T1000 (cell line): Measurements from ENCODE around the gene PABPN1.
A peak's percentile ranks its signal among the peaks of the same experiment; 100 is the strongest.

Experiments used
- DNase-seq: peaks from one replicate; lab custom pipeline; 2025; ENCODE audit warnings: mixed read lengths; lab: John Stamatoyannopoulos, UW

Gene PABPN1

GRCh38 chr14:23326491-23327332, 5.5 kb downstream of the PABPN1 start:
- no peak for DNase-seq

GRCh38 chr14:23327947-23328744, 6.9 kb downstream of the PABPN1 start:
- peak; percentile 8 for DNase-seq

DNA sequence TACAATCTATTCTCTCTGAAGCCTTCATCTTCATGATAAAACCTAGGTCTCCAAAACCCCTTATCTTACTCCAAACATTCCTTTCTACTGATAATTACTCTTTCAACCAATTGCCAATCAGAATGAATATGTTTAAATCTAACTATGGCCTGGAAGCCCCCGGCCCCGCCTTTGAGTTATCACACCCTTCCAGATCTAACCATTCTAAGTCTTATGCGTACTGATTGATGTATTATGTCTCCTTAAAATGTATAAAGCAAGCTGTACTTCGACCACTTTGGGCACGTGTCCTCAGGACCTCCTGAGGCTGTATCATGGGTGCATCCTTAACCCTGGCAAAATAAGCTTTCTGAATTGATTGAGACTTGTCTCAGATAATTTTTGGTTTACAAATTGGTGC, 14.4 kb downstream of the PABPN1 start:
- DNase-seq = no peak

DNA sequence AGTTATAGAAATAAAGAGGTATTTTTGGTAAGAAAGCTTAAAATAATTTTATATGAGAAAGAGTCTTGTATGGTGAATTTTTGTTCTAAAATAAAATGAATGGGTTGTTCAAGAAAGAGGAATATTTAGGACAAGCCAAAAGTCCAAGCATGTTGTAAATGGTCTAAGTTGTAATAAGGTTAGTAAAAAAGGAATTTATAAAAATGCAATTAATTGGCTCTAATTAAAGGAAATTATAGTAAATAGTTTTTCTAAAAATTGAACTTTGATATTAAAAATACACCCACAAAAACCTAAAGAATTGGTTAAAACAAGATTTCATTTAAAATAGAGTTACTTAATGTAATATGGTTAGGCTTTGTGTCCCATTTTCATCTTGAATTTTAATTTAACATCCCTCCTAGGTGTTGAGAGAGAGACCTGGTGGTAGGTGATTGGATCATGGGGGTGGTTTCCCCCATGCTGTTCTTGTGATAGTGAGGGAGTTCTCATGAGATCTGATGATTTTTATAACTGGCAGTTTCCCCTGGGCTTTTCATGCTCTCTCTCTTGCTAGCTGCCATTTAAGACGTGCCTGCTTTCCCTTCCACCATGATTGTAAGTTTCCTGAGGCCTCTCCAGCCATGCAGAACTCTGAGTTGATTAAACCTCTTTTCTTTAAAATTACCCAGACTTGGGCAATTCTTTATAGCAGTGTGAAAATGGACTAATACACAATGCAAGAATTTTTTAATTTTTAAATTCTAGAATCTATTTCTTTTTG, 18.4 kb downstream of the PABPN1 start:
- DNase-seq = no peak

- no peak for DNase-seq
These were observed 23.2 kb downstream of the PABPN1 start for GRCh38 chr14:23344481-23344880.

DNA sequence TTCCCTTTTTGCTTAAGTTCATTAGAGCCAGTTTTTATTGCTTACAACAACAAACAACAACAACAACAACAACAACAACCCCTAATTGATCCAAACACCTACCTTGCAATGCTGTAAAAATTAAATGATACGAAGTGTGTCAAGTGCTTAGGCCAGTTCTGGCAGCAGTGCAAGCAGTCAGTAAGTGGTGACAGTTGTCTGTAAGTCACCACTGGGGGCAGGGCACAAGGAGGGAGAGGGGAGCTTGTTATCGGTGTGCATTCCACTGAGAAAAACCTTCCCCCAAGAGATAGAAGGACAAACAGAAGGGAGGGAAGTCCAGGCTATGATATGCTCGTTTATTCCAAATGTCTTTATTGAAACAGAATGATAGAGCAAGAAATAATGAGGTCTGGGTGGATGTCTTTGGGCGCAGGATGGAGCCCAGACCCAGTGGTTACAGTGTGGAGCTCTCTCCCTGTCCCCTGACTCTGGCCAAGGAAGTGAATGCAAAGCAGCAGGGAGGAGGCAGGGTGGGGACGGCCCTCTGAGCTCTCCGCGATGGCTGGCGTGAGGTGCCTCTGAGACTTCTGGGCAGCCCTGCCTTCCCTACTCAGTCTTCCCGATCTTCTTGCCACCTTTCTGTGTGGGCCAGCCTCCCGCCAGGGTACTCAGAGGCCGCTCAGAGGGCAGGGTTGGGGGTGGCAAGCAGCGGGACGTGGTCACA, 24.9 kb downstream of the PABPN1 start:
- no peak for DNase-seq

- DNase-seq = no peak
These were observed 25.6 kb downstream of the PABPN1 start for GRCh38 chr14:23346693-23347405.

DNA sequence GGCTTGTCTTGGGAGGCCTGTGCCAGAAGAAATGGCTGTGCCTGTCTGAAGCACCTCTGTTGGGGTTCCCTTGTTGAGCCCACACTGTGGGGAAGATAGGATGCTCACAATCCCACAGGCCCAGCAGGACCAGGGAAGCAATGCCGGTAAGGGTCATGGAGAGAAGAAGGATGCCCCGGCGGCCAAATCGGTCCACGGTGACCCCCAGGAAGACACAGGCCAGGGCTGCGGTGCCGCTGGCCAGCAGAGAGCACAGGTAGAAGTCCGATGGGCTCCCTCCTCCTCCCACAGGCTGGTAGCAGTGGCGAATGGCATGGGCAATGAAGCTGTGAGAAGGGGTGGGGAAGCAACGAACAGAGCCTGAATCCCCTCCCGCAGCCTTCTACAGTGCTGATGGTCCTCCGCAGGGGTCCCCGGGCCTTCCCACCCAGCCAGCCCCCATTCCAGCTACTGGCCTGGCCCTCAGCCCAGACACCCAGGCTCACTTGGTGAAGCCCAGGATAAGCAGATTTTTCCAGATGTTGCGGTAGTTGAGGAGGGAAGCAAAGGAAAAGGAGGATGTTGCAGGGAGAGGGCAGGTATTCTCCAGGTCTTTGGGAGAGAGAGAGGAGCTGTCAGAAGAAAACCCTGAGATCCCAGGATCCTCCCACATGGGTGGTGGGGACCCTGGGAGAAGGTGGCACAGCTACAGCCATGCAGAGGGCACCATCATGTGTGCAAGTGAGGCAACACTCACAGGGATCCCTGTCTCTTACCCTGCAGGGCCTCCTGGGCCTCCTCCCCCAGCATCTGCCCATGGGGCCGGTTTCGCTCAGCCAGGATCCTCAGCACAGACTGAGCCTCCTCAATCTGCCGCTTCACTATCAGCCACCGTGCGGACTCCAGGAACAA, 26.4 kb downstream of the PABPN1 start:
- DNase-seq = no peak

- DNase-seq = no peak
These were observed 27.0 kb downstream of the PABPN1 start for GRCh38 chr14:23348297-23348655.

- no peak for DNase-seq
These were observed 28.0 kb downstream of the PABPN1 start for GRCh38 chr14:23349156-23349845.

GRCh38 chr14:23351681-23352505, 30.6 kb downstream of the PABPN1 start:
- no peak for DNase-seq

- DNase-seq = peak; percentile 68
These were observed 31.5 kb downstream of the PABPN1 start, which contains the start of gene SLC22A17 for GRCh38 chr14:23352506-23353432. Gene SLC22A17 (minus strand): TSS chr14:23352887.

GRCh38 chr14:23353433-23353780, 32.1 kb downstream of the PABPN1 start:
- no peak for DNase-seq

DNA sequence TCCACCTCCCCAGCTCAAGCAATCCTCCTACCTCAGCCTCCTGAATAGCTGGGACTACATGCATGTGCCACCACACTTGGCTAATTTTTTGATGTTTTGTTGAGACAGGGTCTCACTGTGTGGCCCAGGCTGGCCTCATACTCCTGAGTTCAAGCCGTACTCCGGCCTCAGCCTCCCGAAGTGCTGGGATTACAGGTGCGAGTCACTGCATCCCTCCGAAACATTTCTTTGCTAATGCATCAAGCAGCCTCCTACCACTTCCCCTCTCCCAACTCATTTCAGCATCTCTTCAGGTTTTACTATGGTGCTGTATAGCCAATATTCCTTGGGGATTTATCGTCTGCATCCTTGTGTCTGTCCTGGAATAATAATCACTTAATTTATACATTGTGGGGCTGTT, 33.7 kb downstream of the PABPN1 start:
- DNase-seq = no peak

DNA sequence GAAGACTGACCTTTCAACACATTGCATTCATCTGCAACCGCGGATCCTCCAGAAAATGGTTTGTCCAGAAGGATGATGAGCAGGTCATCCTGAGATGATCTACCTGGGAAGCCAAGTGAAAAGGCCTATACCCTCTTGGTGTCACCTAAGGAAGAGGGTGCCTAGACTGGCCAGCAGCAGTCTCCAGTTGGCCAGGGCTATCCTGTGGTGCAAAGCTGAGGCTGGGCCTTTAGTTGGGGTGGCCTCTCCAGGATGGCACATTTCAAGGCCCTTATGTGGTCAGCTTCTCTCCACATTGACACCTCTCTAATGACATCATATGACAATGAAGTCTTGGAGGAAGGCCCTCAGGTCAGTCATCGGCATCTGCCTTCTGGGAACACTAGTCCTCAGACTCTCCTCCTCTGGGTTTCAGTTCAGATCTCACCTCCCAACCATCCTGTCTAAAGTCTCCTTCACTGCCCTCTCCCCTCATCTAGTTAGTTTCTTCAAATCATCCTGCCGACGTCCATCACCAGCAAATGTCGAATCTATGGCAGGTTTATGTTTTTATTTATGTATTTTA, 34.7 kb downstream of the PABPN1 start:
- DNase-seq = no peak

GRCh38 chr14:23356662-23357061, 35.4 kb downstream of the PABPN1 start:
- DNase-seq = no peak

DNA sequence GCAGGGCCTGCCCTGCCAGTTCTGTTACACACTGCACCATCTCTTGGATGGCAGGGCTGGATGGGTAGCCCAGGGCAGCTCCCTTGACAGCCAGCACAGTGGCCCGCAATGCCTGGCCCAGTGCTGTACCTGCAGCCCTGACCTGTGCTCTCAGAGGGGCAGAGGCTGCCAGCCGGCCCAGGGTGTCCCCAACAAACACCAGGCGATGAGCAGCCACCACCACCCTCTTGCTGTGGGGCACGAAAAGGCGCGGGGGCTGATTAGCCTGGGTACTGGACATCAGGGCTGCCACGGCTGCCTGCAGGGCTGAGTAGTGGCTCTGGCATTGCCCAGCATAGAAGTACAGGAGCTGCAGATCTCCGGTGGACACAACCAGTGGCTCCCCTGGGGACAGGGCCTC, 36.0 kb downstream of the PABPN1 start:
- no peak for DNase-seq
